HG03565 (cell line): ENCODE data around the gene IL17F.

Source experiments
- ATAC-seq: cut with Tn5 transposase; IDR thresholded peaks from one replicate; pipeline ENCODE4 v1.9.1; 2021; ENCODE audit warnings: mild to moderate bottlenecking, moderate library complexity; ENCODE audit not compliant: unreplicated experiment

Gene IL17F

GRCh38 chr6:52244400-52244799 lies at the start of gene IL17F:
Gene IL17F, minus strand, starts transcription at chr6:52244500. Its CDS starts 71 bp downstream, at chr6:52244429.
- ATAC-seq: no peak

- no peak for ATAC-seq
Observed at GRCh38 chr6:52293067-52293466, 48.8 kb upstream of the IL17F start.

- ATAC-seq: no peak
Observed at GRCh38 chr6:52288841-52289240, 44.5 kb upstream of the IL17F start.

GRCh38 chr6:52288216-52288615 lies 43.9 kb upstream of the IL17F start:
- ATAC-seq: no peak

- ATAC-seq: no peak
Observed at GRCh38 chr6:52286798-52287432, 42.6 kb upstream of the IL17F start.

- no peak for ATAC-seq
Observed at GRCh38 chr6:52285177-52286068, 41.1 kb upstream of the IL17F start.

- ATAC-seq: peak; percentile 97
Observed at GRCh38 chr6:52284460-52285176, 40.3 kb upstream of the IL17F start, which contains the start of gene MCM3. Gene MCM3, minus strand, starts transcription at chr6:52284742. Its CDS starts 68 bp downstream, at chr6:52284674.

- ATAC-seq: no peak
Observed at GRCh38 chr6:52284131-52284459, 39.8 kb upstream of the IL17F start.

- no peak for ATAC-seq
Observed at GRCh38 chr6:52283111-52283510, 38.8 kb upstream of the IL17F start.

- ATAC-seq: no peak
Observed at GRCh38 chr6:52276130-52276529, 31.8 kb upstream of the IL17F start.

GRCh38 chr6:52271852-52272460 lies 27.7 kb upstream of the IL17F start:
- no peak for ATAC-seq

- peak; percentile 75 for ATAC-seq
Observed at GRCh38 chr6:52263709-52264540, 19.6 kb upstream of the IL17F start.

- ATAC-seq: no peak
Observed at GRCh38 chr6:52262620-52263344, 18.5 kb upstream of the IL17F start.

GRCh38 chr6:52261229-52261628 lies 16.9 kb upstream of the IL17F start:
- ATAC-seq: no peak

GRCh38 chr6:52260634-52261033 lies 16.3 kb upstream of the IL17F start:
- ATAC-seq: no peak

- no peak for ATAC-seq
Observed at GRCh38 chr6:52255434-52255833, 11.1 kb upstream of the IL17F start.

- no peak for ATAC-seq
Observed at GRCh38 chr6:52254731-52255378, 10.6 kb upstream of the IL17F start.

- no peak for ATAC-seq
Observed at GRCh38 chr6:52253494-52253893, 9.2 kb upstream of the IL17F start.

GRCh38 chr6:52251113-52251512 lies 6.8 kb upstream of the IL17F start:
- ATAC-seq: no peak
